ENCODE data around the gene SCAMP2. TPM values are rescaled to one million over a fixed set of nuclear protein-coding genes. Genes with fewer than 3 reads are reported as not detected.

SCAMP2 gene
- total RNA-seq, 1 experiment from 2014 or later: 38.0 TPM

- TF ChIP-seq, protein P1, sequence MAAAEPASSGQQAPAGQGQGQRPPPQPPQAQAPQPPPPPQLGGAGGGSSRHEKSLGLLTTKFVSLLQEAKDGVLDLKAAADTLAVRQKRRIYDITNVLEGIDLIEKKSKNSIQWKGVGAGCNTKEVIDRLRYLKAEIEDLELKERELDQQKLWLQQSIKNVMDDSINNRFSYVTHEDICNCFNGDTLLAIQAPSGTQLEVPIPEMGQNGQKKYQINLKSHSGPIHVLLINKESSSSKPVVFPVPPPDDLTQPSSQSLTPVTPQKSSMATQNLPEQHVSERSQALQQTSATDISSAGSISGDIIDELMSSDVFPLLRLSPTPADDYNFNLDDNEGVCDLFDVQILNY (CRISPR knock-in tag; IDR thresholded peaks at IDR 0.05): no peak
- TF ChIP-seq NFYB (CRISPR knock-in tag; conservative IDR thresholded peaks at IDR 0.05; ENCODE audit: low read depth): no peak
Observed at GRCh38 chr15:74799255-74799855, 73.8 kb downstream of the SCAMP2 start (continued).

DNA sequence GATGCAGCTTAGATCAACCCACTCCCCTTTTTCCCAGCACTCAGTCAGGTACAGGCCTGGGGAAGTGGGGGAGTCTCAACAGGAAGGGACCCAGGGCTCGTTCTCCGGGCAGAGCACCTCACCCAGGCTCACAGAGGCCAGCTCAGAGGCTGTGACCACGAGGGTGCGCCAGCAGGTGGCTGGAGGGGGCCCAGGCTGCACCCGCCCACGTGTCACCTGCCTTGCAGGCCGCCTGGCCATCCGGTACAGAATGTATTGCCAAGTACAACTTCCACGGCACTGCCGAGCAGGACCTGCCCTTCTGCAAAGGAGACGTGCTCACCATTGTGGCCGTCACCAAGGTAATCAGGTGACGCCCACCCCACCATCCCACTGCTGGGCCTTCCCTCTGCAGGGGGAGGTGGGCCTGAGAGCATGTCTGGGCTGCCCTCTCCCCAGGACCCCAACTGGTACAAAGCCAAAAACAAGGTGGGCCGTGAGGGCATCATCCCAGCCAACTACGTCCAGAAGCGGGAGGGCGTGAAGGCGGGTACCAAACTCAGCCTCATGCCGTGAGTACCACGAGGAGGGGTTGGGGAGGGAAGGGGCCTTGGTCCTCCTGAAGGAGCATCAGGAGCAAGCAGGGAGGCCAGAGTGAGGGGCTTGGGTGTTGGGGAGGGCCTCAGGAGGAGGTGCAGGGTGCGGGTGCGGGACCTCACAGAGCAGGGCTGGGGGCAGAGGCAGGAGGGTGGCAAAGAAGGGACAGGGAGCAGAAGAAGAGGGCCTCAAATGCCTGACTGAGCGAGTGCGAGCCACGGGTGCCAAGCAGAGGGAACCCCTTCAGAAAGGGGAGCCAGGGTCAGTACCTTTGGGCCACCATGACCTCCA is 74.5 kb downstream of the SCAMP2 start:
- no peak for ATAC-seq
- CTCF ChIA-PET: interaction anchor here (0.6 to 4.9 kb wide), 17 partner anchors 9 to 168 kb away, joined by 3 to 101 read pairs (median 7); partner anchors contain the start of genes CPLX3 and CSK
- no peaks in the 10 kb centered on the region for H3K27me3 Mint-ChIP-seq (ENCODE audit: low read depth)
- no peak for DNase-seq (ENCODE audit: low spot score)
- H3K4me3 Mint-ChIP-seq: no peak overlapping the region
- POLR2A ChIA-PET: no interaction called here
- H3K4me1 Mint-ChIP-seq: 0 out of 2 replicates have a peak, but pooled peaks cover 2% of the 10 kb centered on the region
- no peak overlapping the region; the same call in 1 of the 2 replicates for H3K27ac Mint-ChIP-seq
- no peaks in the 10 kb centered on the region for H3K9me3 Mint-ChIP-seq
- TF ChIP-seq MYBL2 (CRISPR knock-in tag; IDR thresholded peaks at IDR 0.05): no peak
- TF ChIP-seq JAZF1 (CRISPR knock-in tag; IDR thresholded peaks at IDR 0.05): no peak
- TF ChIP-seq ZBTB21 (CRISPR knock-in tag; IDR thresholded peaks at IDR 0.05; ENCODE audit: borderline replicate concordance): no peak
- TF ChIP-seq ZNF423 (CRISPR knock-in tag; IDR thresholded peaks at IDR 0.05): no peak
- no peak for TF ChIP-seq ERG (CRISPR knock-in tag; IDR thresholded peaks at IDR 0.05)
- no peak for TF ChIP-seq ELF4 (CRISPR knock-in tag; IDR thresholded peaks at IDR 0.05; ENCODE audit: low read depth)
- TF ChIP-seq, protein P2, sequence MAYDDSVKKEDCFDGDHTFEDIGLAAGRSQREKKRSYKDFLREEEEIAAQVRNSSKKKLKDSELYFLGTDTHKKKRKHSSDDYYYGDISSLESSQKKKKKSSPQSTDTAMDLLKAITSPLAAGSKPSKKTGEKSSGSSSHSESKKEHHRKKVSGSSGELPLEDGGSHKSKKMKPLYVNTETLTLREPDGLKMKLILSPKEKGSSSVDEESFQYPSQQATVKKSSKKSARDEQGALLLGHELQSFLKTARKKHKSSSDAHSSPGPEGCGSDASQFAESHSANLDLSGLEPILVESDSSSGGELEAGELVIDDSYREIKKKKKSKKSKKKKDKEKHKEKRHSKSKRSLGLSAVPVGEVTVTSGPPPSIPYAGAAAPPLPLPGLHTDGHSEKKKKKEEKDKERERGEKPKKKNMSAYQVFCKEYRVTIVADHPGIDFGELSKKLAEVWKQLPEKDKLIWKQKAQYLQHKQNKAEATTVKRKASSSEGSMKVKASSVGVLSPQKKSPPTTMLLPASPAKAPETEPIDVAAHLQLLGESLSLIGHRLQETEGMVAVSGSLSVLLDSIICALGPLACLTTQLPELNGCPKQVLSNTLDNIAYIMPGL (CRISPR knock-in tag; IDR thresholded peaks at IDR 0.05): no peak
- TF ChIP-seq OVOL2 (CRISPR knock-in tag; IDR thresholded peaks at IDR 0.05; ENCODE audit: borderline replicate concordance): no peak
- TF ChIP-seq ZNF281 (CRISPR knock-in tag; IDR thresholded peaks at IDR 0.05): no peak
- no peak for TF ChIP-seq SP1 (CRISPR knock-in tag; conservative IDR thresholded peaks at IDR 0.05)
- TF ChIP-seq ZNF219 (CRISPR knock-in tag; IDR thresholded peaks at IDR 0.05; ENCODE audit: borderline replicate concordance): no peak
- no peak for TF ChIP-seq JUN (CRISPR knock-in tag; IDR thresholded peaks at IDR 0.05)
- TF ChIP-seq NR1H2 (CRISPR knock-in tag; IDR thresholded peaks at IDR 0.05): no peak
- TF ChIP-seq, protein P1 (CRISPR knock-in tag; IDR thresholded peaks at IDR 0.05): no peak
- no peak for TF ChIP-seq TP53 (CRISPR knock-in tag; IDR thresholded peaks at IDR 0.05)
- H3K36me3 Mint-ChIP-seq: peaks cover 7% of the 10 kb centered on the region; the same call in 1 of the 2 replicates

Measured in WTC11 (cell line).